Liver (tissue), 9 donors: ENCODE data around the gene MAL. TPM values are rescaled to one million over a fixed set of nuclear protein-coding genes. Genes with fewer than 3 reads are reported as not detected.

Source experiments
- DNase-seq: peaks from one replicate; pipeline ENCODE4 v3.0.0-alpha.2; 2017; ENCODE audit warnings: low spot score
- H3K27ac ChIP-seq, 2 donors: one replicate each; pipeline ENCODE4 v1.7.0; 2013; ENCODE audit warnings: inconsistent platforms in 2 of 2, low read length in 2 of 2, control low read depth in 1 of 2, low read depth in 1 of 2, mild to moderate bottlenecking in 1 of 2
- H3K27me3 ChIP-seq, 4 donors: one replicate each; pipeline versions ENCODE4 v1.6.1 to v1.7.0; 2013; ENCODE audit warnings: low read length in 3 of 4, inconsistent platforms in 1 of 4, mild to moderate bottlenecking in 1 of 4, moderate library complexity in 1 of 4; ENCODE audit not compliant: control insufficient read depth in 4 of 4, insufficient read depth in 4 of 4
- H3K36me3 ChIP-seq, 4 donors: one replicate each; pipeline versions ENCODE4 v1.6.1 to v1.7.0; 2013; ENCODE audit warnings: low read length in 3 of 4, mild to moderate bottlenecking in 3 of 4, low read depth in 1 of 4, moderate library complexity in 1 of 4; ENCODE audit not compliant: control insufficient read depth in 4 of 4, insufficient read depth in 3 of 4
- H3K4me1 ChIP-seq, 4 donors: one replicate each; pipeline versions ENCODE4 v1.6.1 to v1.7.0; 2013; ENCODE audit warnings: low read length in 3 of 4, mild to moderate bottlenecking in 3 of 4, moderate library complexity in 1 of 4; ENCODE audit not compliant: control insufficient read depth in 4 of 4, insufficient read depth in 4 of 4
- H3K4me3 ChIP-seq, 3 donors: one replicate each; pipeline versions ENCODE4 v1.6.1 to v1.7.0; 2013; ENCODE audit warnings: low read length in 3 of 3, control low read depth in 1 of 3, low read depth in 1 of 3, mild to moderate bottlenecking in 1 of 3
- H3K9ac ChIP-seq, 2 donors: one replicate each; pipeline ENCODE4 v1.7.0; 2013; ENCODE audit warnings: low read length in 2 of 2, mild to moderate bottlenecking in 2 of 2, moderate library complexity in 2 of 2, control low read depth in 1 of 2, low read depth in 1 of 2
- H3K9me3 ChIP-seq, 4 donors: one replicate each; pipeline versions ENCODE4 v1.6.1 to v1.7.0; 2013; ENCODE audit warnings: low read length in 3 of 4; ENCODE audit not compliant: control insufficient read depth in 4 of 4
- EGR1 ChIP-seq, 2 donors: IDR thresholded peaks; 2 replicates each; pipeline ENCODE4 v1.6.1; 2016 to 2018; ENCODE audit warnings: antibody characterized with exemption in 2 of 2, low read depth in 2 of 2
- FOXA1 ChIP-seq: IDR thresholded peaks from 2 replicates; pipeline ENCODE4 v1.6.1; 2016; ENCODE audit warnings: antibody characterized with exemption
- FOXA2 ChIP-seq: IDR thresholded peaks from 2 replicates; pipeline ENCODE4 v1.6.1; 2016; ENCODE audit warnings: antibody characterized with exemption
- GABPA ChIP-seq, 2 donors: IDR thresholded peaks in 1 of 2; conservative IDR thresholded peaks in 1 of 2; 2 replicates each; pipeline ENCODE4 v1.6.1; 2016; ENCODE audit warnings: antibody characterized with exemption in 2 of 2, mild to moderate bottlenecking in 1 of 2, moderate library complexity in 1 of 2
- HNF4A ChIP-seq, 2 donors: conservative IDR thresholded peaks; 2 replicates each; pipeline ENCODE4 v1.6.1; 2016; ENCODE audit warnings: antibody characterized with exemption in 2 of 2, mild to moderate bottlenecking in 2 of 2
- HNF4G ChIP-seq: IDR thresholded peaks from 2 replicates; pipeline ENCODE4 v1.6.1; 2016; ENCODE audit warnings: antibody characterized with exemption
- NR2F2 ChIP-seq: IDR thresholded peaks from 2 replicates; pipeline ENCODE4 v1.6.1; 2016; ENCODE audit warnings: antibody characterized with exemption
- RAD21 ChIP-seq, 2 donors: IDR thresholded peaks; 2 replicates each; pipeline ENCODE4 v1.6.1; 2016; ENCODE audit warnings: antibody characterized with exemption in 2 of 2, mild to moderate bottlenecking in 2 of 2
- REST ChIP-seq: IDR thresholded peaks from 2 replicates; pipeline ENCODE4 v1.6.1; 2016; ENCODE audit warnings: antibody characterized with exemption, mild to moderate bottlenecking
- SP1 ChIP-seq: IDR thresholded peaks from 2 replicates; pipeline ENCODE4 v1.6.1; 2018; ENCODE audit warnings: antibody characterized with exemption, mild to moderate bottlenecking
- TAF1 ChIP-seq: conservative IDR thresholded peaks from 2 replicates; pipeline ENCODE4 v1.6.1; 2016; ENCODE audit warnings: antibody characterized with exemption, mild to moderate bottlenecking
- YY1 ChIP-seq: IDR thresholded peaks from 2 replicates; pipeline ENCODE4 v1.6.1; 2016; ENCODE audit warnings: antibody characterized with exemption, mild to moderate bottlenecking
- WGBS: extraction: QIAGEN DNeasy Blood & Tissue Kit; methylation state at CpG from one replicate; pipeline ENCODE4 v1.1.7; 2013; 5-methylcytosine and 5-hydroxymethylcytosine counted together
- polyA plus RNA-seq, 2 donors: library from polyadenylated mRNA; stranded (reverse) in 1 of 2; unstranded in 1 of 2; fragments of 200-250 nt in 1 of 2; fragments of >200 nt in 1 of 2; fragmentation: Nextera tagmentation in 1 of 2; extraction: Ambion mirVana in 1 of 2; gene quantifications; one replicate each; pipeline versions ENCODE4 v1.2.1 to v1.2.3, GENCODE V29; 2013 to 2015
- total RNA-seq, 2 donors: library from RNA; depleted of rRNA; stranded (reverse); fragments of >200 nt; gene quantifications; one replicate each; pipeline ENCODE4 v1.2.3, GENCODE V29; 2014
- TF ChIP-seq, protein P1 (sequence below): fragments of 150-350 bp; IDR thresholded peaks from 2 replicates; pipeline ENCODE4 v1.5.1; 2017; ENCODE audit warnings: improper control_type of control experiment, low read depth, low read length; ENCODE audit not compliant: missing input control
- TF ChIP-seq, protein P2 (sequence below): IDR thresholded peaks from 2 replicates; pipeline ENCODE4 v1.6.1; 2016; ENCODE audit warnings: antibody characterized with exemption
- TF ChIP-seq, protein P3 (sequence below): IDR thresholded peaks from 2 replicates; pipeline ENCODE4 v1.6.1; 2016; ENCODE audit warnings: antibody characterized with exemption
- TF ChIP-seq, protein P4 (sequence below): IDR thresholded peaks from 2 replicates; pipeline ENCODE4 v1.6.1; 2016; ENCODE audit warnings: antibody characterized with exemption
- donor health status: healthy.
- donor health status: healthy.
- donor health status: healthy.
- donor health status: healthy.
- donor health status: healthy.

The MAL gene
- total and polyA plus RNA-seq, 4 donors: 0.51 TPM; not detected in 3

DNA sequence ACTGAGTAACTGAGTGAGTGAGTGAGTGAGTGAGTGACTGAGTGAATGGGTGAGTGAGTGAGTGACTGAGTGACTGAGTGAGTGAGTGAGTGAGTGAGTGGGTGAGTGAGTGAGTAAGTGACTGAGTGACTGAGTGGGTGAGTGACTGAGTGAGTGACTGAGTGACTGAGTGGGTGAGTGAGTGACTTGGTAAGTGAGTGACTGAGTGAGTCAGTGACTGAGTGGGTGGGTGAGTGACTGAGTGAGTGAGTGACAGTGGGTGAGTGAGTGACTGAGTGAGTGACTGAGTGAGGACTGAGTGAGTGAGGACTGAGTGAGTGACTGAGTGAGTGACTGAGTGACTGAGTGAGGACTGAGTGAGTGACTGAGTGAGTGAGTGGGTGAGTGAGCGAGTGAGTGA, 13.9 kb downstream of the MAL start (continued):
- TF ChIP-seq REST (no peak), HNF4A (conservative IDR thresholded peaks at IDR 0.05) (no peak), TAF1 (no peak)
- TF ChIP-seq, protein P1, sequence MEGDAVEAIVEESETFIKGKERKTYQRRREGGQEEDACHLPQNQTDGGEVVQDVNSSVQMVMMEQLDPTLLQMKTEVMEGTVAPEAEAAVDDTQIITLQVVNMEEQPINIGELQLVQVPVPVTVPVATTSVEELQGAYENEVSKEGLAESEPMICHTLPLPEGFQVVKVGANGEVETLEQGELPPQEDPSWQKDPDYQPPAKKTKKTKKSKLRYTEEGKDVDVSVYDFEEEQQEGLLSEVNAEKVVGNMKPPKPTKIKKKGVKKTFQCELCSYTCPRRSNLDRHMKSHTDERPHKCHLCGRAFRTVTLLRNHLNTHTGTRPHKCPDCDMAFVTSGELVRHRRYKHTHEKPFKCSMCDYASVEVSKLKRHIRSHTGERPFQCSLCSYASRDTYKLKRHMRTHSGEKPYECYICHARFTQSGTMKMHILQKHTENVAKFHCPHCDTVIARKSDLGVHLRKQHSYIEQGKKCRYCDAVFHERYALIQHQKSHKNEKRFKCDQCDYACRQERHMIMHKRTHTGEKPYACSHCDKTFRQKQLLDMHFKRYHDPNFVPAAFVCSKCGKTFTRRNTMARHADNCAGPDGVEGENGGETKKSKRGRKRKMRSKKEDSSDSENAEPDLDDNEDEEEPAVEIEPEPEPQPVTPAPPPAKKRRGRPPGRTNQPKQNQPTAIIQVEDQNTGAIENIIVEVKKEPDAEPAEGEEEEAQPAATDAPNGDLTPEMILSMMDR: no peak

DNA sequence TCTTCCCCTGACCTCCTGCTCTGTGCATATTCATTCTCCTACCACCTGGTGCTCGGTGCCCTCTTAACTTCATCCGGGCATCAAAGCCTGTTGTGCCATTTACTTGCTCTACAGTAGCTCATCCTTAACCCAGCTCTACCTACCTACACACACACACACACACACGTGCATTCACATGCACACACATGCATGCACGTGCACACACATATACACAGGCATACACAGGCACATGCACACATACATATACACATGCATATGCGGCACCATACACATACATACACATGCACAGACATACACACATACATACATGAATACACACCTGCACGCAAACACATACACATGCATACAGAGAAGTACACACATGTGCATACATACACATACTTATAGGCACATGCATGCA, 14.5 kb downstream of the MAL start:
- Histone ChIP-seq H3K4me3 (no peak overlapping the region), H3K27me3 (peaks cover 0 to 3% (median 0%) of the 10 kb centered on the region in 4 donors), H3K9me3 (no peaks in the 10 kb centered on the region), H3K36me3 (no peaks in the 10 kb centered on the region), H3K4me1 (no peaks in the 10 kb centered on the region), H3K27ac (no peak overlapping the region), H3K9ac (no peak overlapping the region)
- TF ChIP-seq FOXA1: no peak
- TF ChIP-seq, protein P2, sequence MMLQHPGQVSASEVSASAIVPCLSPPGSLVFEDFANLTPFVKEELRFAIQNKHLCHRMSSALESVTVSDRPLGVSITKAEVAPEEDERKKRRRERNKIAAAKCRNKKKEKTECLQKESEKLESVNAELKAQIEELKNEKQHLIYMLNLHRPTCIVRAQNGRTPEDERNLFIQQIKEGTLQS: no peak
- no peak for TF ChIP-seq GABPA (IDR thresholded peaks at IDR 0.05 in 1 of 2, conservative IDR thresholded peaks at IDR 0.05 in 1 of 2)
- no peak for TF ChIP-seq YY1
- TF ChIP-seq, protein P3, sequence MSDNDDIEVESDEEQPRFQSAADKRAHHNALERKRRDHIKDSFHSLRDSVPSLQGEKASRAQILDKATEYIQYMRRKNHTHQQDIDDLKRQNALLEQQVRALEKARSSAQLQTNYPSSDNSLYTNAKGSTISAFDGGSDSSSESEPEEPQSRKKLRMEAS: no peak
- no peak for DNase-seq
- WGBS: 83% methylated on average over 6 of the region's 6 CpGs

- no peak overlapping the region for H3K27ac ChIP-seq
- H3K4me3 ChIP-seq: no peak overlapping the region
- H3K27me3 ChIP-seq: peaks cover 0 to 3% (median 0%) of the 10 kb centered on the region in 4 donors
- H3K4me1 ChIP-seq: no peaks in the 10 kb centered on the region
- WGBS: 66% methylated on average over 6 of the region's 6 CpGs
- no peak for DNase-seq
- no peaks in the 10 kb centered on the region for H3K9me3 ChIP-seq
- H3K36me3 ChIP-seq: no peaks in the 10 kb centered on the region
- H3K9ac ChIP-seq: no peak overlapping the region
- no peak for TF ChIP-seq TAF1
- TF ChIP-seq NR2F2: no peak
- TF ChIP-seq, protein P4, sequence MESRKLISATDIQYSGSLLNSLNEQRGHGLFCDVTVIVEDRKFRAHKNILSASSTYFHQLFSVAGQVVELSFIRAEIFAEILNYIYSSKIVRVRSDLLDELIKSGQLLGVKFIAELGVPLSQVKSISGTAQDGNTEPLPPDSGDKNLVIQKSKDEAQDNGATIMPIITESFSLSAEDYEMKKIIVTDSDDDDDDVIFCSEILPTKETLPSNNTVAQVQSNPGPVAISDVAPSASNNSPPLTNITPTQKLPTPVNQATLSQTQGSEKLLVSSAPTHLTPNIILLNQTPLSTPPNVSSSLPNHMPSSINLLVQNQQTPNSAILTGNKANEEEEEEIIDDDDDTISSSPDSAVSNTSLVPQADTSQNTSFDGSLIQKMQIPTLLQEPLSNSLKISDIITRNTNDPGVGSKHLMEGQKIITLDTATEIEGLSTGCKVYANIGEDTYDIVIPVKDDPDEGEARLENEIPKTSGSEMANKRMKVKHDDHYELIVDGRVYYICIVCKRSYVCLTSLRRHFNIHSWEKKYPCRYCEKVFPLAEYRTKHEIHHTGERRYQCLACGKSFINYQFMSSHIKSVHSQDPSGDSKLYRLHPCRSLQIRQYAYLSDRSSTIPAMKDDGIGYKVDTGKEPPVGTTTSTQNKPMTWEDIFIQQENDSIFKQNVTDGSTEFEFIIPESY: no peak
- no peak for TF ChIP-seq EGR1 (IDR thresholded peaks at IDR 0.05; ENCODE audit: low read depth in 2 of 2)
- TF ChIP-seq RAD21 (IDR thresholded peaks at IDR 0.05): no peak
- TF ChIP-seq, protein P2: no peak
- TF ChIP-seq, protein P3: no peak
- TF ChIP-seq REST: no peak
- TF ChIP-seq FOXA2: no peak
- TF ChIP-seq HNF4G: no peak
- TF ChIP-seq SP1: no peak
Observed at GRCh38 chr2:95040426-95040825, 14.9 kb downstream of the MAL start.
